HG03571 (cell line): ENCODE data around the gene ACAA2.

ENCODE experiments used
- ATAC-seq: cut with Tn5 transposase; IDR thresholded peaks from one replicate; pipeline ENCODE4 v1.9.1; 2021; ENCODE audit not compliant: unreplicated experiment

ACAA2 gene

GRCh38 chr18:49744376-49745008 is 68.8 kb downstream of the ACAA2 start:
- no peak for ATAC-seq

- ATAC-seq: no peak
Observed at GRCh38 chr18:49743117-49743567, 70.2 kb downstream of the ACAA2 start.

DNA sequence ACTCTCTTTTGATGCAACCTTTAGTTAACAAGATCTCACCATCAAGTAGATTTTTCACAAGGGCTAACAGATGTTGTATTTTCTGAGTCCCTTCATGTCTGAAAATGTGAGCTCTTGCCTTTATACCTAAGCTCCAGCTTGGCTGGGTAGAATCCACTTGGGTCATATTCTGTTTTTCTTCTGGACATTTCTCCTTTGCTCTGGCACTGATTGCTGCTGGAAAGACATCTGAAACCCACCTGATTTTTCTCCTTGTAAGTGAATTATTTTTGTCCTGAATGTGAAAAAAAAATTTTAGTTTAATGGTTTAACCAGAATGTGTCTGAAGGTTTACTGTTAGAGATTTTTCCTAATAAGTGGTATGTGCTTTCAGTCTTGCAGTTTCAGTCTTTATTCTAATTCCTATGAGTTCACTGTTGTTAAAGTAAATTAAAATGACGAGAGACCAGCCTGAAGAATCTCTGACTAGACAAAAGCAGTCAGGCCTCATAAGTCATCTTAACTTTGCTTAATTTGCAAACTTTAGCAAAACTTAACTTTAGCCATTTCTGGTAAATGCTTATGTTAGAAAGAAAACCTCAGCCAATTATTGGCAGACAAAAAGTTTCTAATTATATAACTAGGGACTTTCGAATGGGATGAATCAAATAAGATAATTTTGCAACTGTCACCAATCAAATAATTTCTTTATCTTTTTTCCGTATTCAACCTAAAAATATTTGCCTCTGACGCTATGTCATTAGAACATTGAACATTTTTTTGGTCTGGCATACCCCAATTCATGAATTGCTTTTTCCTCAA is 70.8 kb downstream of the ACAA2 start:
- no peak for ATAC-seq

DNA sequence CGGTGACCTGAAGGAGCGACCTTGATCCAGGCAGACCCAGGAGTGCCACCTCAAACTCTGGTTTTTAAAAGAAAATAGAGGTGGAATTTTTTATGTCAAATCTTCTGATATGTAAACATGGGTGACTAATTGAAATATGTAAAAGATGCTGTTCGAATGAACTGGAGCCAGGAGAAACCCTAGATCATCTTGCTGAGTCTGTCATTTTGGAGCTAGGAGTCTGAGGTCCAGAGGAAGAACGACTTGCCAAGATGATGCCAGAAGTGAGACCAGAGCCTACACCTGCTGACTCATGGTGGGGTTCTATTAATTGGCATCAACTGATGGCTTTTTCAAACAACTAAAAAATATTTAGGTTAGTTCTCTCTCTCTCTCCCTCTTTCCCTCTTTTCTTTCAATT is 74.1 kb downstream of the ACAA2 start:
- no peak for ATAC-seq

DNA sequence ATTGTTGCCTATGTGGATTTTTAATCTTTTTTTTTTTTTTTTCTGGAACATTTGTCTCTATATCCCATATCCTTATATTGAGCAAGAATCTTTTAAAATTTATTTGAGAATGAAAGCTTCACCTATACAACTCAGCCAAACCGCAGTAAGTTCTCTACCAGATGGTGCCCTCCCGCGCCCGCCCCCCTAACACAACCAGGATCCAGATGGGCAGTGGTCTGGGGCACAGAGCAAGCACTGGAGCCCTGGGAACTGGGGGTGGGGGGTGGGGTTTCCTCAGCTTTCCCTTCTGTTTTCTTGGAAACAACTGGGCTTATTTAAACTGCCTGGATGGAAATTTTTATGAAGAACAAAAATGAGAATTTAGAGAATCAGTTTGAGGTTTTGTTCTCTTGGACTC is 74.6 kb downstream of the ACAA2 start:
- no peak for ATAC-seq

- ATAC-seq: no peak
Observed at GRCh38 chr18:49734836-49735235, 78.5 kb downstream of the ACAA2 start.

GRCh38 chr18:49733896-49734585 is 79.3 kb downstream of the ACAA2 start:
- ATAC-seq: no peak

DNA sequence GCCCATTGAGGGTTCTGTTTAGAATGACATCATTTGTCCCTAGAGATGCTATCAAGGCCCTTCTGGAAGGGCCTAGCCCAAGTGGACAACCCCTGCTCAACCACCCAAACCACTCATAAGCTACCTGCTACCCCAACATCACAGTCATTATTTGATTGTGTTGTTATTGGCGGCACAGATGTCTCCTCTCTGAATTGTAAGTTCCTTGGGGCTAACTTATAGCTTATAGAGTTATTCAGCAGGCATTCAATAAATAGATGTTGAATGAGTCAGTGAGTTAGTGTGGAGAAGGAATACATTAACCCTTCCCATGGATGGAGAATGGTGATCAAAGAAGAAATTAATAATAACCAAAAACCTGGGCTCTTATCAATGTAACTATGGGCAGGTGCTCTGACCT is 80.0 kb downstream of the ACAA2 start:
- no peak for ATAC-seq
